ENCODE results near the gene RALGDS.
"Not testable (repeated sequence)": the region's sequence is repeated elsewhere in the genome, so short reads cannot be mapped to it uniquely, and the experiment has no call there.

GRCh38 chr9:133081957-133082644 is 38.9 kb downstream of the RALGDS start:
- TF ChIP-seq, protein P1, sequence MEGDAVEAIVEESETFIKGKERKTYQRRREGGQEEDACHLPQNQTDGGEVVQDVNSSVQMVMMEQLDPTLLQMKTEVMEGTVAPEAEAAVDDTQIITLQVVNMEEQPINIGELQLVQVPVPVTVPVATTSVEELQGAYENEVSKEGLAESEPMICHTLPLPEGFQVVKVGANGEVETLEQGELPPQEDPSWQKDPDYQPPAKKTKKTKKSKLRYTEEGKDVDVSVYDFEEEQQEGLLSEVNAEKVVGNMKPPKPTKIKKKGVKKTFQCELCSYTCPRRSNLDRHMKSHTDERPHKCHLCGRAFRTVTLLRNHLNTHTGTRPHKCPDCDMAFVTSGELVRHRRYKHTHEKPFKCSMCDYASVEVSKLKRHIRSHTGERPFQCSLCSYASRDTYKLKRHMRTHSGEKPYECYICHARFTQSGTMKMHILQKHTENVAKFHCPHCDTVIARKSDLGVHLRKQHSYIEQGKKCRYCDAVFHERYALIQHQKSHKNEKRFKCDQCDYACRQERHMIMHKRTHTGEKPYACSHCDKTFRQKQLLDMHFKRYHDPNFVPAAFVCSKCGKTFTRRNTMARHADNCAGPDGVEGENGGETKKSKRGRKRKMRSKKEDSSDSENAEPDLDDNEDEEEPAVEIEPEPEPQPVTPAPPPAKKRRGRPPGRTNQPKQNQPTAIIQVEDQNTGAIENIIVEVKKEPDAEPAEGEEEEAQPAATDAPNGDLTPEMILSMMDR (conservative IDR thresholded peaks at IDR 0.05; ENCODE audit: low read depth in 2 of 2): not testable (repeated sequence)
- TF ChIP-seq EZH2 (IDR thresholded peaks at IDR 0.05; ENCODE audit: low read depth, unreplicated experiment); POLR2AphosphoS5 (IDR thresholded peaks at IDR 0.05; ENCODE audit: low read depth): not testable (repeated sequence)
